ENCODE results near the gene CDH12.

CDH12 gene

DNA sequence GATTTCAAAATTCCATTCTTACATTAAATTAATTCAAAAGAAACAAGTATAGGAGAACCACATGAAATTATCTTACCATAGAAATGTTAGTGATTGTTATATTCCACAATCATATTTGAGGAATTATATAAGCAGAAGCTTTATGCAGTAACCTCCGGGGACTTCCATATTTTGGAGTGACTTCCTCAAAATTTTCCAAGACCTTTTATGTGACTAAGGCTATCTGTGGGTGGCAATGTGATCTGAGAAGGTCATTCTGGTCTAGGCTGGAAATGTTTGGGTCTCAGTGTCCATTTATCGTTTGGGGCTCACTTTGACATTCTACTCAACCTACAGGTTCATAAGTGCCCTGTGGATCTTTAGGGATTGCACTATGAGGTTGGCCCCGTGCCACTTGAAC lies 776.6 kb downstream of the CDH12 start:
- TF ChIP-seq CSDC2 (CRISPR knock-in tag; IDR thresholded peaks at IDR 0.05): no peak
- no peak for TF ChIP-seq OSR1 (CRISPR knock-in tag; IDR thresholded peaks at IDR 0.05)
- TF ChIP-seq TOX (CRISPR knock-in tag; IDR thresholded peaks at IDR 0.05; ENCODE audit: borderline replicate concordance): no peak
- TF ChIP-seq ZFP3 (CRISPR knock-in tag; IDR thresholded peaks at IDR 0.05): no peak
- no peak for TF ChIP-seq ARNTL (CRISPR knock-in tag; IDR thresholded peaks at IDR 0.05; ENCODE audit: borderline replicate concordance, low read depth)
- TF ChIP-seq ZNF8 (CRISPR knock-in tag; IDR thresholded peaks at IDR 0.05): no peak

DNA sequence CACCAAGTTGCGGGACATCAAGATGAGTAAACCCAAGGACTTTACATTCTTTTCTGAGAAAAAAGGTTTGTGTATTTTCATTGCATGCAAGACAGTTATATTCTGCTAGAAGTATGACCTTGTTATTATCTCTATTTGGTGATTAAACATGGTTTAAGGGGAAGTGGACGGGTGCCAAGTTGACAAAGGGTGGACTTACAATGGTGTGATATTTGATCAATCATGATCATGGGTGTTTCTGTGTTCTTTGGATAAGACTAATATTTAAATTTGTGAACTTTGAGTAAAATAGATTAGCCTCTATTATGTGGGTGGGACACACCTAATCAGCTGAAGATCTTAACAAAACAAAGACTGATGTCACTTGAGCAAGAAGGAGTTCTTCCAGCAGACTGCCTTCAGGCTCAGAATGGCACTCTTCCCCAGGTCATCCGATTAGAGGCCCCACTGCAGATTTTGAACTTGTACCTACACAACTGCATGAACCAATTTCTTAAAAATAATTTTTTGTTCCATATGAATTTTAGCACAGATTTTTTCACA lies 782.9 kb downstream of the CDH12 start:
- ATAC-seq: no peak
- no peak for TF ChIP-seq ZNF8 (CRISPR knock-in tag; IDR thresholded peaks at IDR 0.05)
- TF ChIP-seq, protein P1, sequence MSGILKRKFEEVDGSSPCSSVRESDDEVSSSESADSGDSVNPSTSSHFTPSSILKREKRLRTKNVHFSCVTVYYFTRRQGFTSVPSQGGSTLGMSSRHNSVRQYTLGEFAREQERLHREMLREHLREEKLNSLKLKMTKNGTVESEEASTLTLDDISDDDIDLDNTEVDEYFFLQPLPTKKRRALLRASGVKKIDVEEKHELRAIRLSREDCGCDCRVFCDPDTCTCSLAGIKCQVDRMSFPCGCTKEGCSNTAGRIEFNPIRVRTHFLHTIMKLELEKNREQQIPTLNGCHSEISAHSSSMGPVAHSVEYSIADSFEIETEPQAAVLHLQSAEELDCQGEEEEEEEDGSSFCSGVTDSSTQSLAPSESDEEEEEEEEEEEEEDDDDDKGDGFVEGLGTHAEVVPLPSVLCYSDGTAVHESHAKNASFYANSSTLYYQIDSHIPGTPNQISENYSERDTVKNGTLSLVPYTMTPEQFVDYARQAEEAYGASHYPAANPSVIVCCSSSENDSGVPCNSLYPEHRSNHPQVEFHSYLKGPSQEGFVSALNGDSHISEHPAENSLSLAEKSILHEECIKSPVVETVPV (CRISPR knock-in tag; IDR thresholded peaks at IDR 0.05): no peak
- TF ChIP-seq, protein P2, sequence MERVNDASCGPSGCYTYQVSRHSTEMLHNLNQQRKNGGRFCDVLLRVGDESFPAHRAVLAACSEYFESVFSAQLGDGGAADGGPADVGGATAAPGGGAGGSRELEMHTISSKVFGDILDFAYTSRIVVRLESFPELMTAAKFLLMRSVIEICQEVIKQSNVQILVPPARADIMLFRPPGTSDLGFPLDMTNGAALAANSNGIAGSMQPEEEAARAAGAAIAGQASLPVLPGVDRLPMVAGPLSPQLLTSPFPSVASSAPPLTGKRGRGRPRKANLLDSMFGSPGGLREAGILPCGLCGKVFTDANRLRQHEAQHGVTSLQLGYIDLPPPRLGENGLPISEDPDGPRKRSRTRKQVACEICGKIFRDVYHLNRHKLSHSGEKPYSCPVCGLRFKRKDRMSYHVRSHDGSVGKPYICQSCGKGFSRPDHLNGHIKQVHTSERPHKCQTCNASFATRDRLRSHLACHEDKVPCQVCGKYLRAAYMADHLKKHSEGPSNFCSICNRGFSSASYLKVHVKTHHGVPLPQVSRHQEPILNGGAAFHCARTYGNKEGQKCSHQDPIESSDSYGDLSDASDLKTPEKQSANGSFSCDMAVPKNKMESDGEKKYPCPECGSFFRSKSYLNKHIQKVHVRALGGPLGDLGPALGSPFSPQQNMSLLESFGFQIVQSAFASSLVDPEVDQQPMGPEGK (CRISPR knock-in tag; IDR thresholded peaks at IDR 0.05; ENCODE audit: borderline replicate concordance): no peak

More for the DNA sequence above, 776.6 kb downstream of the CDH12 start:
- ATAC-seq: no peak

DNA sequence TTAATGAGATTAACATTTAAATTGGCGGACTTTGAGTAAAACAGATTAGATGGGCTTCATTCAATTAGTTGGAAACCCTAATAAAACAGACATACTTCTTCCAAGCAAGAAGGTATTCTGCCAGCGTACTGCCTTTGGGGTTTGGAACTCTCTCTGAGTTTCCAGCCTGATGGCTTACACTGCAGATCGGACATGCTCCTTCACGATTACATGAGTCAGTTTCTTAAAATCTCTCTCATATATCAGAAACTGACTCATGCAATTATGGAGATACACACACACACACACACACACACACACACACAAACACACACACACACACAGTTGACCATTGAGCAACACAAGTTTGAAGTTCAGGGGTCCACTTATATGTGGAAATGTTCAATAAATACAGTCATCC lies 789.4 kb downstream of the CDH12 start:
- no peak for ATAC-seq
- TF ChIP-seq, protein P3, sequence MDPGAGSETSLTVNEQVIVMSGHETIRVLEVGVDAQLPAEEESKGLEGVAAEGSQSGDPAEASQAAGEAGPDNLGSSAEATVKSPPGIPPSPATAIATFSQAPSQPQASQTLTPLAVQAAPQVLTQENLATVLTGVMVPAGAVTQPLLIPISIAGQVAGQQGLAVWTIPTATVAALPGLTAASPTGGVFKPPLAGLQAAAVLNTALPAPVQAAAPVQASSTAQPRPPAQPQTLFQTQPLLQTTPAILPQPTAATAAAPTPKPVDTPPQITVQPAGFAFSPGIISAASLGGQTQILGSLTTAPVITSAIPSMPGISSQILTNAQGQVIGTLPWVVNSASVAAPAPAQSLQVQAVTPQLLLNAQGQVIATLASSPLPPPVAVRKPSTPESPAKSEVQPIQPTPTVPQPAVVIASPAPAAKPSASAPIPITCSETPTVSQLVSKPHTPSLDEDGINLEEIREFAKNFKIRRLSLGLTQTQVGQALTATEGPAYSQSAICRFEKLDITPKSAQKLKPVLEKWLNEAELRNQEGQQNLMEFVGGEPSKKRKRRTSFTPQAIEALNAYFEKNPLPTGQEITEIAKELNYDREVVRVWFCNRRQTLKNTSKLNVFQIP (CRISPR knock-in tag; IDR thresholded peaks at IDR 0.05; ENCODE audit: borderline replicate concordance, low read depth): no peak
- TF ChIP-seq ZNF70 (CRISPR knock-in tag; IDR thresholded peaks at IDR 0.05) (no peak), ARNTL (CRISPR knock-in tag; IDR thresholded peaks at IDR 0.05; ENCODE audit: borderline replicate concordance, low read depth) (no peak), BACH2 (CRISPR knock-in tag; IDR thresholded peaks at IDR 0.05; ENCODE audit: borderline replicate concordance) (no peak), TCF4 (CRISPR knock-in tag; IDR thresholded peaks at IDR 0.05; ENCODE audit: borderline replicate concordance) (no peak), PPARA (CRISPR knock-in tag; IDR thresholded peaks at IDR 0.05; ENCODE audit: borderline replicate concordance) (no peak), ZNF8 (CRISPR knock-in tag; IDR thresholded peaks at IDR 0.05) (no peak), SNAI2 (CRISPR knock-in tag; IDR thresholded peaks at IDR 0.05) (no peak), CSDC2 (CRISPR knock-in tag; IDR thresholded peaks at IDR 0.05) (no peak)
- TF ChIP-seq, protein P4, sequence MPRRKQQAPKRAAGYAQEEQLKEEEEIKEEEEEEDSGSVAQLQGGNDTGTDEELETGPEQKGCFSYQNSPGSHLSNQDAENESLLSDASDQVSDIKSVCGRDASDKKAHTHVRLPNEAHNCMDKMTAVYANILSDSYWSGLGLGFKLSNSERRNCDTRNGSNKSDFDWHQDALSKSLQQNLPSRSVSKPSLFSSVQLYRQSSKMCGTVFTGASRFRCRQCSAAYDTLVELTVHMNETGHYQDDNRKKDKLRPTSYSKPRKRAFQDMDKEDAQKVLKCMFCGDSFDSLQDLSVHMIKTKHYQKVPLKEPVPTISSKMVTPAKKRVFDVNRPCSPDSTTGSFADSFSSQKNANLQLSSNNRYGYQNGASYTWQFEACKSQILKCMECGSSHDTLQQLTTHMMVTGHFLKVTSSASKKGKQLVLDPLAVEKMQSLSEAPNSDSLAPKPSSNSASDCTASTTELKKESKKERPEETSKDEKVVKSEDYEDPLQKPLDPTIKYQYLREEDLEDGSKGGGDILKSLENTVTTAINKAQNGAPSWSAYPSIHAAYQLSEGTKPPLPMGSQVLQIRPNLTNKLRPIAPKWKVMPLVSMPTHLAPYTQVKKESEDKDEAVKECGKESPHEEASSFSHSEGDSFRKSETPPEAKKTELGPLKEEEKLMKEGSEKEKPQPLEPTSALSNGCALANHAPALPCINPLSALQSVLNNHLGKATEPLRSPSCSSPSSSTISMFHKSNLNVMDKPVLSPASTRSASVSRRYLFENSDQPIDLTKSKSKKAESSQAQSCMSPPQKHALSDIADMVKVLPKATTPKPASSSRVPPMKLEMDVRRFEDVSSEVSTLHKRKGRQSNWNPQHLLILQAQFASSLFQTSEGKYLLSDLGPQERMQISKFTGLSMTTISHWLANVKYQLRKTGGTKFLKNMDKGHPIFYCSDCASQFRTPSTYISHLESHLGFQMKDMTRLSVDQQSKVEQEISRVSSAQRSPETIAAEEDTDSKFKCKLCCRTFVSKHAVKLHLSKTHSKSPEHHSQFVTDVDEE (CRISPR knock-in tag; IDR thresholded peaks at IDR 0.05): no peak
- TF ChIP-seq, protein P5, sequence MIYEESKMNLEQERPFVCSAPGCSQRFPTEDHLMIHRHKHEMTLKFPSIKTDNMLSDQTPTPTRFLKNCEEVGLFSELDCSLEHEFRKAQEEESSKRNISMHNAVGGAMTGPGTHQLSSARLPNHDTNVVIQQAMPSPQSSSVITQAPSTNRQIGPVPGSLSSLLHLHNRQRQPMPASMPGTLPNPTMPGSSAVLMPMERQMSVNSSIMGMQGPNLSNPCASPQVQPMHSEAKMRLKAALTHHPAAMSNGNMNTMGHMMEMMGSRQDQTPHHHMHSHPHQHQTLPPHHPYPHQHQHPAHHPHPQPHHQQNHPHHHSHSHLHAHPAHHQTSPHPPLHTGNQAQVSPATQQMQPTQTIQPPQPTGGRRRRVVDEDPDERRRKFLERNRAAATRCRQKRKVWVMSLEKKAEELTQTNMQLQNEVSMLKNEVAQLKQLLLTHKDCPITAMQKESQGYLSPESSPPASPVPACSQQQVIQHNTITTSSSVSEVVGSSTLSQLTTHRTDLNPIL (CRISPR knock-in tag; IDR thresholded peaks at IDR 0.05; ENCODE audit: low read depth): no peak
- TF ChIP-seq, protein P1 (CRISPR knock-in tag; IDR thresholded peaks at IDR 0.05): no peak

DNA sequence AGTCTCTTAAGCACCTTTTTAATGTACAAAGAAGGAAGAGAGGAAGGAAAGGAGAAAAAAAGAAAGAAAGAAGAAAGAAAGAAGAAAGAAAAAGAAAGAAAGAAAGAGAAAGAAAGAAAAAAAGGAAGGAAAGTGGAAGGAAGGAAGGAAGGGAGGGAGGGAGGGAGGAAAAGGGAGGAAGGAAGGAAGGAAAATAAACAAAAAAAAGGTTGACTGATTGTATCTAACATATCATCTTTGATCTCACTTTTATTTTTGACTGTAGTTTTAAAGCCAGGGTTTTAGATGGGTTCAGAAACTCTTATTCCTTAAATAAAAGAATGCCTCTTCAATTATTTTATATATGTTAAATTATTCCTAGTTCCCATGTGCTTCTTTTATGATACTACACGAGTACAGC lies 794.5 kb downstream of the CDH12 start:
- ATAC-seq: no peak
- TF ChIP-seq ZC3H10 (CRISPR knock-in tag; IDR thresholded peaks at IDR 0.05) (no peak), PPARA (CRISPR knock-in tag; IDR thresholded peaks at IDR 0.05; ENCODE audit: borderline replicate concordance) (no peak), TOX (CRISPR knock-in tag; IDR thresholded peaks at IDR 0.05; ENCODE audit: borderline replicate concordance) (no peak), CSDC2 (CRISPR knock-in tag; IDR thresholded peaks at IDR 0.05) (no peak), ZFP3 (CRISPR knock-in tag; IDR thresholded peaks at IDR 0.05) (no peak), ESRRG (CRISPR knock-in tag; IDR thresholded peaks at IDR 0.05) (no peak), SNAI2 (CRISPR knock-in tag; IDR thresholded peaks at IDR 0.05) (no peak), ARNTL (CRISPR knock-in tag; IDR thresholded peaks at IDR 0.05; ENCODE audit: borderline replicate concordance, low read depth) (no peak), OSR1 (CRISPR knock-in tag; IDR thresholded peaks at IDR 0.05) (no peak), TCF4 (CRISPR knock-in tag; IDR thresholded peaks at IDR 0.05; ENCODE audit: borderline replicate concordance) (no peak), ZFP30 (CRISPR knock-in tag; IDR thresholded peaks at IDR 0.05) (no peak), ZNF70 (CRISPR knock-in tag; IDR thresholded peaks at IDR 0.05) (no peak), RARB (CRISPR knock-in tag; IDR thresholded peaks at IDR 0.05) (no peak)
- TF ChIP-seq, protein P3 (CRISPR knock-in tag; IDR thresholded peaks at IDR 0.05; ENCODE audit: borderline replicate concordance, low read depth): no peak
- TF ChIP-seq, protein P1 (CRISPR knock-in tag; IDR thresholded peaks at IDR 0.05): no peak
